ENCODE data around the gene RDM1.

RDM1 gene, protein sequence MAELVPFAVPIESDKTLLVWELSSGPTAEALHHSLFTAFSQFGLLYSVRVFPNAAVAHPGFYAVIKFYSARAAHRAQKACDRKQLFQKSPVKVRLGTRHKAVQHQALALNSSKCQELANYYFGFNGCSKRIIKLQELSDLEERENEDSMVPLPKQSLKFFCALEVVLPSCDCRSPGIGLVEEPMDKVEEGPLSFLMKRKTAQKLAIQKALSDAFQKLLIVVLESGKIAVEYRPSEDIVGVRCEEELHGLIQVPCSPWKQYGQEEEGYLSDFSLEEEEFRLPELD

DNA sequence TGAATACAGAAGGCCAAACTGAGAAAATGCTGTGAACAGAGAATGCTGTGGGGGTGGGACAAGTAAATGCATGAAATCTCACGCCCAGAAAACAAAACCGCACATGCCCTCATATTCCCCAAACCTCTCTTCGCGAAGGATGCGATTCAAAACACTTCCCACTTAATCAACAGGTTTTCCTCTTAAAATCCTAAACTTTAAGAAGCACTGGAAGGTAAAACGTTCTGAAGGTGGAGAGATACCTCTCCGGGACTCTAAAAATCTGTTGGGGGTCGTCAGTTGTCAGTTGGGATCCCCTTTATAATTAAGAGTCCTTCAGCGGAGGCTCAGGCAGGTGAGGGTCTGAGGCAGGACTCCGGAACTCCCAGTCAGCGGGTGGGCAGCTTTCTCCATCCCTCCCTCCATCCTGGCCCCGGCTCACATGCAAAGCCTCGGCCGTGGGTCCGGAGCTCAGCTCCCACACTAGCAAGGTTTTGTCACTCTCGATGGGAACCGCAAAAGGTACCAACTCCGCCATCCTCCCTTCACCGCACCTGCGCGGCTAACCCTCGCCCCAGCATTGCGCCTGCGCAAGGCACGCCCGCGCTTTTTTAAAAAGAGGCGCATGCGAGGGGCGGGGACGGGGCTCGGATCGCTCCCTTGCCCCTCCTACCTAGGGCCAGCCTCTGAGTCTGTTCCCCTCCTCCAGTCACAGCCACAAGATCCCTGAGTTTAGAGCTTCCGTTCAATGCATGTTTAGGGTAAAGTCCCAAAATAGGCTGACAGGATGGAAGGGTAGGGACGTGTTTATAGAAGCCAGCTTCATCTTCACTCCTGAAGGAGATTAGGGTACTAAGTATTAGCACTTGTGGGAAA is at the start of gene RDM1:
RDM1 (minus strand) TSS at position 563 of the 855 bp plus-strand sequence; CDS start at position 517, 46 bp downstream.
- Histone ChIP-seq H3K27ac (ENCODE audit: low read depth, low read length) (no peak within 1 kb of the TSS), H3K36me3 (ENCODE audit: control insufficient read depth in 1 of 2, insufficient read depth in 2 of 2, low read length in 2 of 2) (no peaks in the 10 kb centered on the region), H3K9me3 (ENCODE audit: control insufficient read depth in 1 of 2, low read length in 2 of 2) (no peaks in the 10 kb centered on the region), H3K4me1 (ENCODE audit: control insufficient read depth in 1 of 2, insufficient read depth in 2 of 2, low read length in 2 of 2) (peaks cover 7% of the 10 kb centered on the region in 2 donors), H3K4me3 (ENCODE audit: low read depth in 1 of 2, low read length in 2 of 2) (peak within 1 kb of the TSS; percentile 73 to 81), H3K9ac (ENCODE audit: low read depth in 1 of 2, low read length in 2 of 2) (peak within 1 kb of the TSS; percentile 13 to 40), H3K27me3 (ENCODE audit: control insufficient read depth in 1 of 2, insufficient read depth in 2 of 2, low read length in 2 of 2) (no peaks in the 10 kb centered on the region)

DNA sequence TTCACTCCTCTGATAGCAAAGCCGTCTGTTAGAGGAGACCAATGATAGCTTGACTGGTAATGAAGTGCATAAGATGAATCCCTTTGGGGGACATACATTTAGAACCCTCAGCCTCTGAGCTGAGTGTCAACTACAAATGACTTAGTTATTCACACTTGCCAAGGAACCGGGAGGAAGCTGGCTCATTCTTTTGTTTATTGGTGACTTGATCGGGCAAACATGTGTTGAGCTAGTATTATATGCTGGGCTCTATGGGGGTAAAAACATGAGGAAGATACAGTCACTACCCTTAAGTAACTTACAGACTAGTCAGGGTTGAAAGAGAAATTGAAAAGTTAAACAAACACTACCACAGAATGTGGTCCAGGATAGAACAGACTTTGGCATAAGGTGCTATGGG is 47.8 kb upstream of the RDM1 start:
- H3K27me3 ChIP-seq (ENCODE audit: control insufficient read depth in 1 of 2, insufficient read depth in 2 of 2, low read length in 2 of 2) = no peaks in the 10 kb centered on the region
- H3K27ac ChIP-seq (ENCODE audit: low read depth, low read length) = no peak overlapping the region
- peaks cover 24 to 30% of the 10 kb centered on the region in 2 donors for H3K4me1 ChIP-seq (ENCODE audit: control insufficient read depth in 1 of 2, insufficient read depth in 2 of 2, low read length in 2 of 2)
- H3K9me3 ChIP-seq (ENCODE audit: control insufficient read depth in 1 of 2, low read length in 2 of 2) = no peaks in the 10 kb centered on the region
- H3K9ac ChIP-seq (ENCODE audit: low read depth in 1 of 2, low read length in 2 of 2) = no peak overlapping the region
- H3K36me3 ChIP-seq (ENCODE audit: control insufficient read depth in 1 of 2, insufficient read depth in 2 of 2, low read length in 2 of 2) = no peaks in the 10 kb centered on the region
- no peak overlapping the region for H3K4me3 ChIP-seq (ENCODE audit: low read depth in 1 of 2, low read length in 2 of 2)

DNA sequence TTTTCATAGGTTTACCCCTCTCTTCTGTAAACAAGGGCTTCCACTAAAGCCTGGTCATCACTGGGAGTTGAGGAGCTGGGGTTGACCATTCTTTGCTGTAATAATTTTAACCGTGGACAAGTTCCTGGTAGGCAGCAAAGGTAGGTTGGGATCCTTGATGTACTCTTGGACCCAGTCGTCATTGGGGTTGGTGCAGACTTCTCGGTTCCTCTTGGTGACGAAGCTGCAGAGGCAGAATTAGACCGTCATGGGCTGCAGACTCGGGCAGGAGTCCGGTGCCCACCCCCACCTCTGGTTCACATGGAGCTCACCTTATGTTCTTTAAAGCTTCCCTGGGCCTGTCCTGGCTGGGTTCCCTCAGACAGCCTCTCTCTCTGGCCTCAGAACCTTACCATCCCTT is 46.9 kb upstream of the RDM1 start:
- Histone ChIP-seq H3K27me3 (ENCODE audit: control insufficient read depth in 1 of 2, insufficient read depth in 2 of 2, low read length in 2 of 2) (no peaks in the 10 kb centered on the region), H3K9me3 (ENCODE audit: control insufficient read depth in 1 of 2, low read length in 2 of 2) (no peaks in the 10 kb centered on the region), H3K4me3 (ENCODE audit: low read depth in 1 of 2, low read length in 2 of 2) (no peak overlapping the region), H3K4me1 (ENCODE audit: control insufficient read depth in 1 of 2, insufficient read depth in 2 of 2, low read length in 2 of 2) (peaks cover 27 to 37% of the 10 kb centered on the region in 2 donors), H3K36me3 (ENCODE audit: control insufficient read depth in 1 of 2, insufficient read depth in 2 of 2, low read length in 2 of 2) (no peaks in the 10 kb centered on the region), H3K27ac (ENCODE audit: low read depth, low read length) (no peak overlapping the region), H3K9ac (ENCODE audit: low read depth in 1 of 2, low read length in 2 of 2) (no peak overlapping the region)

DNA sequence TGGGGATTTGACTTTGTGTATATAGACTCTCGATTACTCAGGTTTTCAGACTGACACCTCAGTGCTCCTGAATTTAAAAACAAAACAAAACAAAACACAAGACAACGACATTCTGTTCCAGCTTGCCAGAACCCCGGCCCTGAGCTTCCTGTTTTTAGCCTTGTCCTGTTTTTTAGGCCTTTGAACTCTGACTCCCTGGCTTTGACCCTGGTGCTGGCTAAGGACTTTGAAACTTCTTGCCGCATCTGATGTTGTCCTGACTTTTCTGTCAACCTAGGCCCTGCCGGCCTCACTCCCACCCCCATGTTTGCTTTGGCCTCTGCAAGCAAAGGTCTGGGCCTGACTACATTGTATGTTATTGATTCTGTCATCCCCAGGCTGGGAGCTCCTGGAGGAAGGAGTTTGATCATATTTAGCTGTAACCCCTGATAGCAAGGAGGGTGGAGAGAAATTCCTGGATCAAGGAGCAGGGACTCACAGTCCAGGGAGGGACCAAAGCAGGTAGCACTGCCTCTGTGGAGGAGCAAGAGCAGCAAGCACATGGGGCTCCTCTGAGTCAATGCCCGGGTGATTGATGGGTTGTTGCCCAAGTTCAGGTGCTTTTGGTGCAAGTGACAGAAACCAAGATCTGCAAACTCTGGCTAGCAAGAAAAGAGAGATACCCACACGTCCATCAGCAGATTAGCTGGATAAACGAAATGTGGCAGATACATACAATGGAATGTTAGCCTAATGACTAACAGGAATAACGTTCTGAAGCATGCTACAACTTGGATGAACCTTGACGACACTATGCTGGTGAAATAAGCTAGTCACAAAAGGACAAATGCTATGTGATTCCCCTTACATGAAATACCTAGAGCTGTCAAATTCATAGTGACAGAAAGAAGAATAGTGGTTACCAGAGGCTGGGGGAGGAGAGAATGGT is 43.0 kb upstream of the RDM1 start:
- no peak overlapping the region for H3K27ac ChIP-seq (ENCODE audit: low read depth, low read length)
- no peaks in the 10 kb centered on the region for H3K27me3 ChIP-seq (ENCODE audit: control insufficient read depth in 1 of 2, insufficient read depth in 2 of 2, low read length in 2 of 2)
- H3K36me3 ChIP-seq (ENCODE audit: control insufficient read depth in 1 of 2, insufficient read depth in 2 of 2, low read length in 2 of 2) = no peaks in the 10 kb centered on the region
- H3K4me3 ChIP-seq (ENCODE audit: low read depth in 1 of 2, low read length in 2 of 2) = no peak overlapping the region
- no peak overlapping the region for H3K9ac ChIP-seq (ENCODE audit: low read depth in 1 of 2, low read length in 2 of 2)
- H3K4me1 ChIP-seq (ENCODE audit: control insufficient read depth in 1 of 2, insufficient read depth in 2 of 2, low read length in 2 of 2) = peaks cover 27 to 31% of the 10 kb centered on the region in 2 donors
- no peaks in the 10 kb centered on the region for H3K9me3 ChIP-seq (ENCODE audit: control insufficient read depth in 1 of 2, low read length in 2 of 2)

DNA sequence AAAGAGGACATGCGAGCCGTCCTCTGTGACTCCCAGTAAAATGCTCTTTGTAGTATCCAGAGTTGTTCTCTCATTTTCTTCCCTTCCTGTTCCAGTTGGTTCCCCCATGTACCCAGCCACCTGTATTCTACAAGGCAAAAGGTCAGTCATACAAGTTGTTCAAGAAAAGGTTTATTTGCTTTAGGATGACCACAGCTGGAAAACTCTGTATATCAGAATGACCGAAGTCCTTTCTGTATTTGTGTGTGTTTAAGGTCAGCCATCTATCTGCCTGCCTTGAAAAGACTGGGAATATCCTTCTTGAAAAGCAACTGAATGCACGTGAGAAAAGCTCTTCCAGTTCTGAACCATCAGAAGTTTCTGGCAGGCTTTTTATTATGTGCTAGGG is 42.4 kb upstream of the RDM1 start:
- no peak overlapping the region for H3K27ac ChIP-seq (ENCODE audit: low read depth, low read length)
- H3K9me3 ChIP-seq (ENCODE audit: control insufficient read depth in 1 of 2, low read length in 2 of 2) = no peaks in the 10 kb centered on the region

DNA sequence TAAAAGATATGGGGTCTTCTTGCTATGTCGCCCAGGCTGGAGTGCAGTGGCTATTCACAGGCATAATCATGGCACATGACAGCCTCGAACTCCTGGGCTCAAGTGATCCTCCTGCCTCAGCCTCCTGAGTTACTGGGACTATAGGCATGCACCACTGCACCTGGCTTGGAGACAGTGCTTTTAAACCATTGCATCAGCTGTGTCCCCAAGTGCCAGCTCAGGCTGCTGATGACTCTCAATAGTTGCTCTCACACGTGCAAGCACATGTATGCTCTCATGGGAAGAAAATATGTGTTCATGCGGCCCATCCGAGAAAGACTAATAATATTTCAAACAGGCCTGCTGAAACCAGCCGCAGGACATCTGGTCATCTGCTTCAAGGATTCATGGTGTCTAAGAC is 42.0 kb upstream of the RDM1 start:
- Histone ChIP-seq H3K4me1 (ENCODE audit: control insufficient read depth in 1 of 2, insufficient read depth in 2 of 2, low read length in 2 of 2) (peaks cover 27 to 31% of the 10 kb centered on the region in 2 donors), H3K9ac (ENCODE audit: low read depth in 1 of 2, low read length in 2 of 2) (no peak overlapping the region), H3K36me3 (ENCODE audit: control insufficient read depth in 1 of 2, insufficient read depth in 2 of 2, low read length in 2 of 2) (no peaks in the 10 kb centered on the region), H3K27ac (ENCODE audit: low read depth, low read length) (no peak overlapping the region), H3K9me3 (ENCODE audit: control insufficient read depth in 1 of 2, low read length in 2 of 2) (no peaks in the 10 kb centered on the region), H3K4me3 (ENCODE audit: low read depth in 1 of 2, low read length in 2 of 2) (no peak overlapping the region), H3K27me3 (ENCODE audit: control insufficient read depth in 1 of 2, insufficient read depth in 2 of 2, low read length in 2 of 2) (no peaks in the 10 kb centered on the region)

More for the DNA sequence above, 42.4 kb upstream of the RDM1 start:
- Histone ChIP-seq H3K9ac (ENCODE audit: low read depth in 1 of 2, low read length in 2 of 2) (no peak overlapping the region), H3K4me3 (ENCODE audit: low read depth in 1 of 2, low read length in 2 of 2) (no peak overlapping the region), H3K27me3 (ENCODE audit: control insufficient read depth in 1 of 2, insufficient read depth in 2 of 2, low read length in 2 of 2) (no peaks in the 10 kb centered on the region), H3K4me1 (ENCODE audit: control insufficient read depth in 1 of 2, insufficient read depth in 2 of 2, low read length in 2 of 2) (peaks cover 27 to 31% of the 10 kb centered on the region in 2 donors), H3K36me3 (ENCODE audit: control insufficient read depth in 1 of 2, insufficient read depth in 2 of 2, low read length in 2 of 2) (no peaks in the 10 kb centered on the region)

DNA sequence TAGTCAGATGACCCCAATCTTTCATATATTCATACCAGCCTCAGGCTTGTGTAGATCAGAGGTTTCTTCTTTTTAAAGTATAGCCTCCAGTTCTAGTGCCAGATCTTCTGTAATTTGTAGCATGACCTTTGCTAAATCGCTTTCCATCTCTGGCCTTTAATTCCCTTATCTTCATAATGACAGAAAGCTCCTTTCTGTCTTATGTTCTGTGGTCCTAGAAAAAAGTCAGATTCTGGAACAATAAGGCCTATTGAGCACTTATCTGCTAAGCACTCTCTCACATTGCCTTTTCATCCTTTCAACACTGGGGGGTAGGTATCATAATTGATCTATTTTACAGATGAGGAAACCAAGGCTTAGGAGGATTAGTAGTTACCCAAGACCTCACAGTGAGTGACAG is 41.5 kb upstream of the RDM1 start:
- H3K4me1 ChIP-seq (ENCODE audit: control insufficient read depth in 1 of 2, insufficient read depth in 2 of 2, low read length in 2 of 2) = peaks cover 27 to 31% of the 10 kb centered on the region in 2 donors
- H3K27me3 ChIP-seq (ENCODE audit: control insufficient read depth in 1 of 2, insufficient read depth in 2 of 2, low read length in 2 of 2) = no peaks in the 10 kb centered on the region
- no peak overlapping the region for H3K9ac ChIP-seq (ENCODE audit: low read depth in 1 of 2, low read length in 2 of 2)
- no peak overlapping the region for H3K4me3 ChIP-seq (ENCODE audit: low read depth in 1 of 2, low read length in 2 of 2)
- no peak overlapping the region for H3K27ac ChIP-seq (ENCODE audit: low read depth, low read length)
- no peaks in the 10 kb centered on the region for H3K36me3 ChIP-seq (ENCODE audit: control insufficient read depth in 1 of 2, insufficient read depth in 2 of 2, low read length in 2 of 2)
- no peaks in the 10 kb centered on the region for H3K9me3 ChIP-seq (ENCODE audit: control insufficient read depth in 1 of 2, low read length in 2 of 2)

DNA sequence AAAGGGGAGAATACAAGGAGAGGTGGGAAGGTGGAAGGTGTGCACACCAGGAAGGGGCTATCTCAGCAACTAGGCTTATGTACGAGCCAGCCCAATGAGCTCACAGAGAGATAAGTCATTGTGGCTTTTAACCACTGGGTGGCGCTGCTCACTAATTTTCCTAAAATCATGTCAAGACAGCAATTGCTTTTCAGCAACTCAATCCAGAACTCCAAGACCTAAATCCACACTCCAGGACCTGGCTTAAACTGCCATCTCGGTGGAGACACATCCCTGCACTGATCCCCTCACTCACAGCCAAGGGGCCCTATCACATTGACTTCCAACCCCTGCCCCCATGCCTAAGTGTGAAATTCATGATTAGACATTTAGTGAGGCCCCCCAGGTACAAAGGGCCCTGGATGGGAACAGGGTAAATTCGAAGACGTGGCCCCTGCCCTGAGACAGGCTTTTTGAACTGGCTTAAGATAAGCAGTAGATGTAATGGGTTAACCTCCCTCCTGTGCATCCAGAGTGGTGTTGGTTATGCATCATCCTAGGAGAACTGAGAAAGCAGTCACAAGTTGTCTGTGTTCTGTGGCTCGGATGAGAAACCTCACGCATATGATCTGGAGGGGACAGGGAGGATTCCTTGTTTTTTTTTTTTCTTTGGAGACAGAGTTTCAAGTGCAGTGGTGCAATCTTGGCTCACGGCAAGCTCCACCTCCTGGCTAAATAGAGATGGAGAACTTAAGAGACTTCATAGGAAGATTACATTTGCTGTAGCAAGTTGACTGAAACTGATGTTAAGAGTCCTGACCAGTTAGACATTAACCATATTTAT is 39.2 kb upstream of the RDM1 start:
- Histone ChIP-seq H3K36me3 (ENCODE audit: control insufficient read depth in 1 of 2, insufficient read depth in 2 of 2, low read length in 2 of 2) (no peaks in the 10 kb centered on the region), H3K4me3 (ENCODE audit: low read depth in 1 of 2, low read length in 2 of 2) (no peak overlapping the region), H3K27me3 (ENCODE audit: control insufficient read depth in 1 of 2, insufficient read depth in 2 of 2, low read length in 2 of 2) (no peaks in the 10 kb centered on the region), H3K9me3 (ENCODE audit: control insufficient read depth in 1 of 2, low read length in 2 of 2) (no peaks in the 10 kb centered on the region), H3K27ac (ENCODE audit: low read depth, low read length) (no peak overlapping the region), H3K9ac (ENCODE audit: low read depth in 1 of 2, low read length in 2 of 2) (no peak overlapping the region), H3K4me1 (ENCODE audit: control insufficient read depth in 1 of 2, insufficient read depth in 2 of 2, low read length in 2 of 2) (peaks cover 26 to 27% of the 10 kb centered on the region in 2 donors)

DNA sequence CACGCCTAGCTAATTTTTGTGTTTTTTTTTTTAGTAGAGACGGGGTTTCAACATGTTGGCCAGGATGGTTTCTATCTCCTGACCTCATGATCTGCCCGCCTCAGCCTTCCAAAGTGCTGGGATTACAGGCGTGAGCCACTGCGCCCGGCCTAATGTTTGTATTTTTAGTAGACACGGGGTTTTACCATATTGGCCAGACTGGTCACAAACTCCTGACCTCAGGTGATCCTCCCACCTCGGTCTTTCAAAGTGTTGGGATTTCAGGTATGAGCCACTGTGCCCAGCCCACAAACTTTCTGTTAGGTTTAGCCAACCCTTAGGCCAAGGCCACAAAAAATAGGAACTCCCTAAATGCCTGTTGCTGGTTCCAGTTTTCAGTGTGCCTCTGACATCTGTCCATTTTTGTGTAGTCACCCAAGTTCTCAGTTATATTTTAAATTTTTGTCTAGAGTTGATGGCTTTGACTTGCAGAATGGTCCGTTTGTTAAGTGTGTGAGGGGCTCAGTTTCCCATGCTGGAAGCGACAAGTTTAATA is 38.0 kb upstream of the RDM1 start:
- Histone ChIP-seq H3K4me1 (ENCODE audit: control insufficient read depth in 1 of 2, insufficient read depth in 2 of 2, low read length in 2 of 2) (peaks cover 21 to 22% of the 10 kb centered on the region in 2 donors), H3K9me3 (ENCODE audit: control insufficient read depth in 1 of 2, low read length in 2 of 2) (no peaks in the 10 kb centered on the region), H3K36me3 (ENCODE audit: control insufficient read depth in 1 of 2, insufficient read depth in 2 of 2, low read length in 2 of 2) (no peaks in the 10 kb centered on the region), H3K4me3 (ENCODE audit: low read depth in 1 of 2, low read length in 2 of 2) (no peak overlapping the region), H3K27ac (ENCODE audit: low read depth, low read length) (no peak overlapping the region), H3K27me3 (ENCODE audit: control insufficient read depth in 1 of 2, insufficient read depth in 2 of 2, low read length in 2 of 2) (no peaks in the 10 kb centered on the region), H3K9ac (ENCODE audit: low read depth in 1 of 2, low read length in 2 of 2) (no peak overlapping the region)

Measured in duodenal mucosa (tissue), 2 donors.